Fibroblast of gingiva (primary cell): ENCODE measurements around the gene CAND1.

Experiments
- DNase-seq: peaks from one replicate; pipeline ENCODE4 v3.0.0-alpha.2; 2011; ENCODE audit warnings: low read depth

CAND1 gene

DNA sequence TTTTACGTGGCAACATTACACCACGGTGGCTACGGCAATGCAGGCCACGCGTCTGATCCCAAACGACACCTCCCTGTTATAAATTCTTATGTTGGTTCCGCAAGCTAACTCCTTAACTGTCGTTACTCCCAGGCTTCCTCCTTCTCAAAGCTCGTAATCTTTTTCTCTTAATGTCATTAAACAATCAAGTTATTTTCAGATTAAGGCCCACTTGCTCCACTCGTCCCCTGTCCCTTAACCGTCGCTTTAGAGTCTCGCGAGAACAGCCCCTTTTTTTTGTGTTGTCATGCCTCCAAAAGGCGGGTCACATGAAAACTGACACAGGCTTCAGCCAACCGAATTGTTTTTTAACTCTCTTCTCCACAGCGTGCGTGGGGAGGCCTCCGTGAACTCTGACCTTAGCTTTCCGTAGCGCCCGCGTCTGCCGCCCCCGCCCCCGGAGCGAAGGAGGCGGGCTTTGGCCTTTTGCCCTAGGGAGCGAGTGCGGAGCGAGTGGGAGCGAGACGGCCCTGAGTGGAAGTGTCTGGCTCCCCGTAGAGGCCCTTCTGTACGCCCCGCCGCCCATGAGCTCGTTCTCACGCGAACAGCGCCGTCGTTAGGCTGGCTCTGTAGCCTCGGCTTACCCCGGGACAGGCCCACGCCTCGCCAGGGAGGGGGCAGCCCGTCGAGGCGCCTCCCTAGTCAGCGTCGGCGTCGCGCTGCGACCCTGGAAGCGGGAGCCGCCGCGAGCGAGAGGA lies at the start of gene CAND1:
Gene CAND1, plus strand, starts transcription at position 463 of the 737 bp plus-strand sequence. CDS start 360 bp downstream, outside the sequence.
- peak; percentile 99 for DNase-seq

DNA sequence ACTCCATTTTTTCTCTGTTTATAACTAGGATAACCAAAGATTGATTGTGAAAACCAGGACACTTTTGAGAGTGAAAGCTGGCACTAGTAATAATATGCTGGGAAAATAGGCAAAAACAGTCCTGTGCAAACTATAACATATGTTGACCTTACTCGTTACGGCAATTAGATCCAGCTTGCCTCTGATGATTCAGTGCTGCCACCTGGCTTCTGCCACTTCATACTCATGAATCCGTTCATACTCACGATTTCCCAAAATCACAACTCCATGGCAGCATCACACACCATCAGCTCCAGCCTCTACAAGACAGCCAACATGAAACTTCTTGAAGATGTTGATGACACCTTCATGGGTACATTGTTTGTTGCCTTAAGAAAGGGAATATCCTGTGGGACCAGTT lies 49.1 kb upstream of the CAND1 start:
- no peak for DNase-seq

DNA sequence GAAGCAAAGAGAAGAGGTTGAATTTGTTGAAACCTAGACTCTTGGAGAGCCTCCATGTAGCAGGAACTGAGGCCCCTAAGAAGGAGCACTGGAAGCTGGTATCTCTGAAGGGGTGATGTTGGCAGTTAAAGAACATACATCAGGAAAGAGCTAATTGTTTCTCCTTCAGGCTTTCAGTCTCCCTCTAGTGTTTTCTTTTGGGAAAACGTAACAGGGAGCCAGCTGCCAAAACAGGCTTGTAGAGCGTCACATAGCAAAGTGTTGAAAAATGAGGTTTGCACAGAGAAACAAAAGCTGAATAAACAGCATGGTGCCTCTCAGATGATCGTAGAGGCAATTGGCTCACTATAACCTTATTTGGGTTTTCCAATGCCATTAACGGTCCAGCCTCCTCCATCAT lies 46.9 kb upstream of the CAND1 start:
- DNase-seq: no peak

DNA sequence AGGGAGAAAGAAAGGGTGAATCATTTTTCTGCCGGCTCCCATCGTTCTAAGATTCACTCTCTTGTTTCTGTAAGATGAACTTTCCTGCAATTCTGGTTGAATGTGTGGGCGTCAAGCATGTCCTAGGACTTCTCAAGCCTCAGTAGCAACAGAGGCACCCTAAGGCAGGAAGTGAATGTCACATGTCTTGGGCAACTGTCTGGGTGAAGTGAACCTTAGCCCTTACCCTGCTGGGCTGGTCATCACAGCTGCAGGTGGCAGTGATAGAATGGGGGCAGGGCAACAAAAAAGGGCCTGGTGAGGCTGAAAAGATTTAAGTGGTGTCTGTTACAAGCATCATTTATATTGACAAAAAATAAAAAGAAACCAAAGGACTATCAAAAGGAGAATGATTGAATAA lies 45.9 kb upstream of the CAND1 start:
- DNase-seq: no peak

DNA sequence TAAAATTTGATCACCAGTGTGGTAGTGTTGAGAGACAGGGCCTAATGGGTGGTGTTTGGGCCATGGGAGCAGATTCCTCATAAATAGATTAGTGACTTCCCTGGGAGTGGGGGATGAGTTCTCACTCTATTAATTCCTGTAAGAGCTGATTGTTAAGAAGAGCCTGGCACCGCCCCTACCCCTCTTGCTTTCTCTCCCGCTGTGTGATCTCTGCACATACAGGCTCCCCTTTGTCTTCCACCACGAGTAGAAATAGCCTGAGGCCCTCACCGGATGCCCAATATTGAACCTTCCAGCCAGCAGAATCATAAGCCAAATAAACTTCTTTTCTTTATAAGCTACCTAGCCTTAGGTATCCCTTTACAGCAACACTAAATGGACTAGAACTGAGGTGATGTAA lies 31.9 kb upstream of the CAND1 start:
- no peak for DNase-seq

DNA sequence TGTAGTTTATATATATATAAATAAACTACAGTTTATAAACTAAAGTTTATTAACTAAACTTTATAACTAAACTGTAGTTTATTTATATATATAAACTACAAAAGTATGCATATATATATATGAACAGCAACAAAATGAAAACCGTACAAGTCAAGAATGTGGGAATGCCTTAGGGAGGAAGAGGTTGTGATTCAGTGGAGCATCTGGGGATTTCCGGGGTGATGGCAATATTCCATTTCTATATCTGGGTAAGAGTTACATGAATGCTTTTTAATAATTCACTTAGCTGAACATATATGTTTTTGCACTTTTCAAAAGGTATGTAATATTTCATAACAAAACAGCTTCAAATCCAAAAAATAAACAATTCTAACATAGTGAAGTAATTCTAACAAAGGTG lies 30.1 kb upstream of the CAND1 start:
- DNase-seq: no peak

DNA sequence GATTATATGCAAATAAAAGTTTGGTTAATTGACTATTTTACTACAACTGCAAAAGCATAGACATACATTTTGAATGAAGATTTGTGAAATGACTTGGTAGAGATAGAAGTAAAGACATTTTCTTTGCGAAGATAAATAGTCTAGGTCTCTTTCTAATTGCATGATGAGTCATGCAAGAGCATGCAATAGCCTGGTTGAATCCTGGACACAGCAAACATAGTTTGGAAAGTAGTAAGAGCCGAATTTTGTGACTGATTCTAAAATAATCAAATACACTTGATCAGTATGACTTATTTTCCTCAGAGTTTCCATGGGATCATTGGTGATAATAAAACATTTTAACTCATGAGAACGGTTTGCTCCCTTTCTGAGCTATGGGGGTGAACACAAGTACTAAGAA lies 27.7 kb upstream of the CAND1 start:
- DNase-seq: no peak

DNA sequence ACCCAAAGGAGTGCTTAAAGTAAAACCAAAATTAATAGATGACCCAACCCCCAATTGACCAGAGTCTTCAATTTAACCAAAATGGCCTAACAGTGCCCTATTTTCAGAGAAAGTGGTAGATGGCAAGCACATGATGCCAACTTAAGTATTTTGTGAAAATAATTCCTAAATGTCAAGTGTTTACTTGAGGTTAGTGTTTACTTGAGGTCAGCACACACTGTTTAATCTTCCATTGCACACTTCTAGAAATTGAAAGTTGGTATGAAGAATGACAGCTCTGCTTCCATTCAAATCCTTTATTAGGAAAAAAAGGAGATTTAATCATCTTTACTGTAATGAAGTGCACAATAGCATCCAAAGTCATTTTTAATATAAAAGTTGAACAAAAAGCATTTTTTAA lies 25.9 kb upstream of the CAND1 start:
- DNase-seq: no peak

DNA sequence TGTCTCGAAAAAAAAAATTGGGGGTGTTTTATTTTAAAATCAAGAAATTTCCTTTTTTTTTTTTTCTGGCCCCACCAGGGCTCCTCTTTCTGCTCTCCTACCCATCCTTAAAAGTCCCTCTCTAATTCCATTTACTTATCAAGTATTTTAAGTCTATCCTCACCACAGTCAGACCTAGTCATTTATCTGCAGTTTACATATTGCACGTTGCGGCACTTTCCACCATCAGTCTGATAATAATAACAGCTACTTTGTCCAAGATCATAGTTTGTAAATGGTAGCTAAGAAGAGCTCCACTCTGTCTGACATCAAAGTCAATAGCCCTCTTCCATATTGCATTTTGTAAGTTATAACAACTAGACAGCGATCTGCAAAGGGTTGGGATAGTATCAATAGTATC lies 23.6 kb upstream of the CAND1 start:
- no peak for DNase-seq

DNA sequence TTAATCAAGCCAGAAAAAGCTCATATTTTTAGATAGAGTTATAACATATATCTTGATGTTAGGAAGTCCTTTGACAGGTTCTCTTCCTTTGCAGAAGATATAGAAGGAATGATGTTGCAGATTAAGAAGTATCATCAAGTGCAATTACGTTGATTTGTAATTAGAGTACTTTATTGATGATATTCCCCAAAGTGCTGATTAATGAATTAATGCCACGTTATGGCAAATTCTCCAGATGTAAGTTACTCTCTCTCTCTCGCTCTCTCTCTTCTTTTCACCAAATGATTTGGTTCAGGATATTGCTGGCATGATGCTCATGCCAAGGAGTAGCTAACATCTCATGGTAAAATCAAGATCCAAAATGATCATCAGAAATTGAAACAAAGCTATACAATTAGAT lies 18.1 kb upstream of the CAND1 start:
- no peak for DNase-seq

DNA sequence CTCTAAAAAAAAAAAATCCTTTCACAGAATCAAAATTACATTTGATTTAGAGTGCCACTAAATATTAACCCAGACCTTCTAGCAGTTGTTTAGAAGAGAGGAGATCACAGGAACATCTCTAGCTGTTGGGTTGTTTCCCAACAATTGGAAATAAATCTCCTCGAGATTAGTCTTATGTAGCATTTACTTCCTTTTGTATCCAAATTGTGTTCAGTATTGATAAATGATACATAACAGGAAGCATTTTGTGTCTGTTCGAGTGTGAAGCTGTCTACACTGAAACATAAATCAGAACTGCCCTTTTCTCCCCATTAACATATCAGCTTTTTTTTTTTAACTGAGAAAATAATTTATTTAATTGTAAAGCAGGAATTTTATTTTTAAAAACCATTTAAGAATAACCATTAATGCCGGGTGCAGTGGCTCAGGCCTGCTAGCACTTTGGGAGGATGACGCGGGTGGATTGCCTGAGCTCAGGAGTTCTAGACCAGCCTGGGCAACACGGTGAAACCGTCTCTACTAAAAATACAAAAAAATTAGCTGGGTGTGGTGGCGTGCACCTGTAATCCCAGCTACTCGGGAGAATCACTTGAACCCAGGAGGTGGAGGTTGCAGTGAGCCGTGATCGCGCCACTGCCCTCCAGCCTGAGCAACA lies 14.7 kb upstream of the CAND1 start:
- DNase-seq: no peak

DNA sequence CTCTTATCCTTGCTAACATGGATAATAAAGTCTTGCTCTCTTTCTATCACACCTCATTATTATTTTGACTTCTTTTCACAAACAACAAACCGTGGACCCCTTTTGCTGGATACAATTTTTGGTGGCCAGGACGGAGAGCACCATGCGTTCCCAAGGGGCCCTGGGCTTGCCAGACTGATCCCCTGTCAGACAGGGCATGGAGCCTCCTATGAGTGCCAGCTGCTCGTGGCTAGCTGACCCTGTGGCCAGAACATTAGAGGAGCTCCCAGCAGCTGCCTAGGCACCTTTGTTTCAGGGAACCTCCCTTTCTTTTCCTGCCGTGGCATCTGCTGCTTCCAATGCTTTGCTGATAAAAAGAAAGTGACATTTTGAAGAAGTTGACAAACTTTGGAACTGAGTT lies 12.5 kb upstream of the CAND1 start:
- no peak for DNase-seq

DNA sequence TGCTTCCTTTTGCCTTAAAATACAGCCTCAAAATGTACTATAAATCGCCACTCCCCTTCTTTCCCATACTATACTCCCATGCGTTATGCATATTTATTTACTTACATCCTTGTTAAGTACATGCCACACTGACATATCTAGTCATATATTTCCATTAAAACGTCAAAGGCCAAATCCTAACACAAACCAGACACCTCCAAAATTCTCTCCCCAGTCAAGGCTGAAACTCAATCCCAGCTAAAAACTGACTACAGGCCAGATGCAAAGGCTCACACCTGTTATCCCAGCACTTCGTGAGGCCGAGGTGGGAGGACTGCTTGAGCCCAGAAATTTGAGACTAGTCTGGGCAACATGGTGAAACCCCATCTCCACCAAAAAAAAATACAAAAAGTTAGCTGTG lies 5.7 kb upstream of the CAND1 start:
- DNase-seq: no peak

DNA sequence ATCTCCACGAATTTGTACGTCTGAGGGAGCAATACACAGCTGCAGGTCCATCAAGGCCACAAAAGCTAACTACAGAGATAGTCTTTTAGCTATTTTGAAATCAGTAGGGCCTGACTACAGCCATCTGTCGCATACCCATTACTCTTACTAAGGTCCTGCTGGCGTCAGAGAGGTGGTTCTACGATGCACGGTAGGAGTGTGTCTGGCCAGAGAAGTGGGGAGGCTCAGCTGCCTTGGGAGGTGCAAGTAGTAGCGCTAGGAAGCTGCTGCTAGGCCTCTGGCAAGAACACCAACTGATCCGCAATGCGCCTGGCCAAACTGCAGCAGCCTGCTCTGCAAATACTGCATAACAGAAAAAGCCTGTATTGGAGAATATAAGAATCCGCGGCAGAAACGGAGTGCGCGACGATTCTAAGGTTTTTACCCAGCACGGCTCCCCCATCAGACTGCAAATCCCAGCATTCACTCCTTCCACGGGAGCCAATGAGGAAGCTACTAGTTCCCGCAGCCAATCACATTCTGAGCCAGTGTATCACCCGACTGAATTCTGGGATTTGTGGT lies 743 bp upstream of the CAND1 start:
- peak; percentile 99 for DNase-seq

DNA sequence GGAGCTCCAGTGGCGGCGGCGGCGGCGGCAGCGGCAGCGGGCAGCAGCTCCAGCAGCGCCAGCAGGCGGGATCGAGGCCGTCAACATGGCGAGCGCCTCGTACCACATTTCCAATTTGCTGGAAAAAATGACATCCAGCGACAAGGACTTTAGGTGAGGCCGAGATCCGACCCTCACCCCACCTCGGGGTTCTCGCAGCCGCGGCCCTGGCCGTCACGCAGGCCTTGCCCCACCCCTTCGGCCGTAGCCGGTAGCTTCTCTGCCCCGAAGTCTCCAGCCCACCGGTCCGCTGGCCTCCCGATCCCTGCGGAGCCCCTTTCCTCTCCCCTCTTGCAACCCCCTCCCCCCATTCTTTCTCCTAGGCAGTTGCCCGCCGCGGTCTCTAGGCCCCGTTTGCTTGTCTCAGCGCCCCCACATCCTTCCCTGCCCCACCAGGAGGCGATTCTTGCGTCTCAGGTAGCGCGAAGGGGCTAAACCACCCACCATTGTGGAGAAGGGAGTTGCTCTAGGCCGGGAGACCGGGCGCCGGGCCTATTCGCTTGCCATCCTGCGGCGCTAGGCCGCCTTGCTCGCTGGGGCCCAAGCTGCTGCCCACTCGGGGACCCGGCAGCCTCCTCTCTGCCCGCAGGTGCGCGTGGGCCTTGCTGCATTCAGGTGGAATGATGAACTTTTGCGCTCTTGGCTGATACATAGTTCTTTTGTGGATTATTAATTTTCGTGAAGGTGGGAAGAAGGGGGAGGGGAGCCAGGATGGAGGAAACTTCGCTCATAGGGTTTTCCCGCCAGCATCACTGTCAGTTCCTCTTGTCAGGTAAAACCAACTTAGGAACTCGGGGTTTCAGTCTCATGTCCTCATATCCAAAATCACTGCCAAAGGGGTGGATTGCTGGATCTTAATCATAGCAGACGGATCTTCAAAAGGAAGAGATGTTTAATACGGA lies 745 bp downstream of the CAND1 start:
- DNase-seq: peak; percentile 7

DNA sequence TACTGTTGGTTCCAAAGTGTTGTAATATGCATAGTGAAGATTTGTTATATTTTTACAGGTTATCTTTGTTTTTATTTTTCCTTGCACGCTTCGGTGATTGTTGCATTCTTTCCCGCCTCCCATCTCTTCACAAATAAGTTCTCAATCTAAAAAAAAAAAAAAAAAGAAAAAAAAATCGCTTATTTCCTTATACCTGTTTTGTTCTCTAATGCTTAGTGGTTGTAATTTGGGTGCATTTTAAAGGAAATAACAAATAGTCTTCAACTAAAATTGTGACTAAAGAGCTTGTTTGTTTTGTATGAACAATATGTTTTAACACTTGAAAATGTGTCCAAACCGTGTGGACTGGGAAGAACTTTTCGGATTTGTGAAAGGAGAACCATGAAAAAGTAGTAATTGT lies 1.5 kb downstream of the CAND1 start:
- no peak for DNase-seq

DNA sequence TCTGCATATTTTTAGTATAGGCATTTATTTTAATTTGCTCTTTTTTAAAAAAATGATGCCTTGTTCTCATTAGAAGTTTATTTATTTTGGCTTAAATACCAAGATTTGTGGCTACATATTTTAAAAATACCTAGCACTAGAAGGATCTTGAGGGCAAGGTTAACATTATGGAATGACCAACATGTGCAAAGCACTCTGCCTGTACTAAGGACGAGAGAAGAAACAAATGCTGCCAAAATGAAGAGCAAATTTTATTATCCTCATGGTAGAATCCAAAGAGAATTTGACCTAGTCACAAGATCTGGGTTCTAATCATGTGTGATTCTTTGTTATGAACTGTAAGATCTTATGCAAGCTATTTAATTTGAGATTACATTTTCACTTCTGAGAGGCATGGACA lies 2.8 kb downstream of the CAND1 start:
- DNase-seq: peak; percentile 76

DNA sequence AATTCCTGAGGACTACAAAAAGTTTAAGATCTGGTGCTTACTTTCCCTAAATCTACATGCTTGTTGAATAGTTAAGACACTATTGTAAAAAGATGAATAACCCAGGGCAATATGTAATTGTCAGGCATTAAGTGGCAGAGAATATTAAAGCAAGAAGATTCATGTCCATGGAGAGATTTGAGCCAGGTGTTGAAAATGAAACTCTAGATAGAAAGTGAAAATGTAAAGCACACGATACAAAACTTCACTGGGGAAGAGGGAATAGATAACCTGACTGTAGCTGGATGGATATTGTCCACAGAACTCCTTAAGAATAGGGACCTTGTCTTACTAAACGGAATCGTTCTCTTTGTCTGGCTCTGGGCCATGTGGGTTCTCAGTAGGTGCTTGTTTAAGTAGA lies 5.0 kb downstream of the CAND1 start:
- DNase-seq: no peak

DNA sequence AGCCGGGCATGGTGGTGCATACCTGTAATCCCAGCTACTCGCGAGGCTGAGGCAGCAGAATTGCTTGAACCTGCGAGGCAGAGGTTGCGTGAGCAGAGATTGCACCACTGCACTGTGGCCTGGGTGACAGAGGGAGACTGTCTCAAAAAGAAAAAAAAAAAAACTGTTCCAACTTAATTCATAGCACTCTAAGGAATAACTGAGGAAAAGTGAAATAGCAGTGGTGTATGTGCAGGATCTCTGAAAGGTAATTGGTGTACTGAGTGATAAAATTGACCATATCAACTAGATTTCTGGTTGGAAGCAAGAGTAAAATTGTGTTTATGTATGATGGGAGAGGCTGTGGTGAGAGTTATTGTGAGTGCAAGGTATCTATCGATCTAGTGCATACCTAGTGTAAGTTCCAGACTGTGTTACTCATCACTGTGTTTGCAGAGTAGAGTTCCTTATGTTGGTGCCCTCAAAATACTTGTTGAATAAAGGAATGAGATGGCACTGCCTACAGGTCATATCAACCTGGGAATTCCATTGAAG lies 6.3 kb downstream of the CAND1 start:
- DNase-seq: no peak

DNA sequence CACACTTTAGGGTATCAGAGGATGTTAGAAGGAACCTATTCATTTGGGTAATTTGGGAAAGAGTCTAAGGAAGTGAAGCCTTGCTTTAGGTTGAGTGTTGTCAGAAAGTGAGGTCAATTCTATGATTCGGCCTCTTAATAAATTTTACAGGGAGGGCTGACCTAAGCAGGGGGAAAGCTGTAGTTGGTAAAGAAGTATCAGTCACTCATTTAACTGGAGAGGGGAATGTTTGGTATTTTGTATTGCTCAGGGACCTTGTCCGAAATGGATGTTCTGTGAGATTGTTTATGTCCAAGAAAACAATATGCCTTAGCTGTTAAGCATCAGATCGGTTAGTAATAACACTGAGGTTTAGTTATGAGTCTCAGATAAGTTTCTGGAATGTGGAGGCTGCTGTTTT lies 7.3 kb downstream of the CAND1 start:
- DNase-seq: no peak

DNA sequence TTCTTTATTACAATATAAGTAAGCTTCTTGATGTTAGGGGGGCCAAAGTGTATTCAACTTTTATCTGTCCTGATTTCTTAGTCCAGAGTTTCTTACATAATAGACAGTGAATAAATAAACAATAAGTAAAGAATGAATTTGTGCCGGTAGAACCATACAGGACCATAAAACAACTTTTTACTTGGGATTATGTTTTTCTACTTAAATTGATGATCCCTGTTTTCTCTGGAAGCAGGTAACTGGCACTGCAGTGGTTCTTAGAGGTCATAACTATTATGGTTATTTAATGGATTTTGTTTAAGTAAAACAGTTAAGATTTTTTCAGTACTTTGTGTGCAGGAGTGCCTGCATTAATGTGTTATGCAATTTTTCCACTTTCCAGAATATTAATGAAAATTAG lies 10.5 kb downstream of the CAND1 start:
- DNase-seq: no peak

DNA sequence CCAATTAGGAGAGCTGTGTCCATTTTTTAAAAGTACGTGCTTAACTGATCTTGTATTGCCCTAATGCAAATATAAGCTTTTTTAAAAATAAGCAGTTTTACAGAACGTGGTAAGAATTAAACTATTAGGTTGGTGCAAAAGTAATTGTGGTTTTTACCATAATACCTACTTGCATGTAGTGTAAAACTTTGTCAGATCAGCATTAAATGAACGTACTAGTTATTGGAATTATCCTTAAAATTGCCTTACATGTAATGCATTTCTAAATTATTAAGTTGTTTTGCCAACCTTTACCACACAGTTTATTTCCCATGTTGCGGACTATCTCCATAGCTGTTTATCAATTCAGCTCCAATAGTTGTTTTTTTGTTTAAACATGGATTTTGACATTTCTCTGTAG lies 10.9 kb downstream of the CAND1 start:
- no peak for DNase-seq
